H1 (cell line): ENCODE data around the gene EIF2B2. TPM values are rescaled to one million over a fixed set of nuclear protein-coding genes. Genes with fewer than 3 reads are reported as not detected.

ENCODE experiments used
- CTCF ChIA-PET: fragments of 300-600 bp; sonication (Branson Sonifier 250); formaldehyde crosslinking; loops from one replicate; lab custom pipeline; 2021; ENCODE audit not compliant: partially characterized antibody; lab: Charles Lee
- POLR2A ChIA-PET: fragments of 300-600 bp; sonication (Branson Sonifier 250); formaldehyde crosslinking; loops from one replicate; lab custom pipeline; 2021; ENCODE audit warnings: inconsistent platforms; ENCODE audit not compliant: partially characterized antibody; lab: Charles Lee
- DNase-seq, 2 experiments: peaks; one replicate each; pipeline versions ENCODE4 v3.0.0 to v3.0.0-alpha.2; 2010 to 2022; ENCODE audit warnings: low spot score in 2 of 2, low read depth in 1 of 2, mixed read lengths in 1 of 2
- FAIRE-seq: peaks from 2 replicates; lab custom pipeline; 2011; peaks lifted over from hg19 to GRCh38; lab: Jason Lieb, UNC
- H2AFZ ChIP-seq: 2 replicates; pipeline ENCODE4 v1.8.1; 2012; ENCODE audit warnings: low read length, inconsistent platforms
- H2AK5ac ChIP-seq: 2 replicates; pipeline ENCODE4 v1.6.1; 2013; ENCODE audit warnings: low read depth, low read length
- H2BK120ac ChIP-seq: replicated peaks from 2 replicates; pipeline ENCODE3; 2013; ENCODE audit warnings: low read depth, low read length, inconsistent platforms
- H2BK12ac ChIP-seq: 2 replicates; pipeline ENCODE4 v1.6.1; 2013; ENCODE audit warnings: low read depth, low read length
- H2BK15ac ChIP-seq: 2 replicates; pipeline ENCODE4 v1.6.1; 2013; ENCODE audit warnings: low read length
- H2BK20ac ChIP-seq: 2 replicates; pipeline ENCODE4 v1.6.1; 2013; ENCODE audit warnings: low read length
- H2BK5ac ChIP-seq: 2 replicates; pipeline ENCODE4 v1.6.1; 2013; ENCODE audit warnings: low read depth, low read length
- H3K14ac ChIP-seq: 2 replicates; pipeline ENCODE4 v1.6.1; 2013; ENCODE audit warnings: inconsistent platforms; ENCODE audit not compliant: insufficient read length
- H3K18ac ChIP-seq: 2 replicates; pipeline ENCODE4 v1.6.1; 2013; ENCODE audit warnings: low read length; ENCODE audit errors: extremely low read depth
- H3K23ac ChIP-seq: 2 replicates; pipeline ENCODE4 v1.6.1; 2013; ENCODE audit warnings: inconsistent platforms; ENCODE audit not compliant: insufficient read length
- H3K23me2 ChIP-seq: 2 replicates; pipeline ENCODE4 v1.6.1; 2013; ENCODE audit warnings: low read depth, low read length
- H3K27ac ChIP-seq: 2 replicates; pipeline ENCODE4 v1.6.1; 2011; ENCODE audit warnings: low read depth, low read length, inconsistent platforms
- H3K27me3 ChIP-seq, 4 experiments: replicated peaks in 1 of 4; 1 replicate in 1 of 4; 2 replicates in 3 of 4; pipeline versions ENCODE4 v1.6.1 to v1.8.1; 2011 to 2013; ENCODE audit warnings: low read length in 3 of 4, mild to moderate bottlenecking in 3 of 4, inconsistent platforms in 2 of 4, mixed read lengths in 2 of 4, moderate library complexity in 1 of 4; ENCODE audit not compliant: control insufficient read depth in 3 of 4, insufficient read depth in 3 of 4; ENCODE audit errors: extremely low read depth in 1 of 4
- H3K36me3 ChIP-seq, 4 experiments: 2 replicates each; pipeline versions ENCODE4 v1.6.1 to v1.8.1; 2011 to 2013; ENCODE audit warnings: mild to moderate bottlenecking in 4 of 4, low read length in 3 of 4, moderate library complexity in 2 of 4, control low read depth in 1 of 4, inconsistent platforms in 1 of 4; ENCODE audit not compliant: insufficient read depth in 4 of 4, control insufficient read depth in 2 of 4
- H3K4ac ChIP-seq: replicated peaks from 2 replicates; pipeline ENCODE3; 2013; ENCODE audit warnings: low read length, low read depth, mixed read lengths, inconsistent platforms; ENCODE audit not compliant: insufficient read length
- H3K4me1 ChIP-seq, 4 experiments: replicated peaks in 1 of 4; 1 replicate in 1 of 4; 2 replicates in 3 of 4; pipeline versions ENCODE4 v1.6.1 to v1.8.1; 2011 to 2013; ENCODE audit warnings: low read length in 3 of 4, inconsistent platforms in 2 of 4, mixed read lengths in 1 of 4; ENCODE audit not compliant: insufficient read depth in 4 of 4, control insufficient read depth in 3 of 4
- H3K4me2 ChIP-seq, 2 experiments: 2 replicates each; pipeline versions ENCODE4 v1.6.1 to v1.8.1; 2011 to 2013; ENCODE audit warnings: low read depth in 2 of 2, low read length in 2 of 2, control low read depth in 1 of 2, inconsistent platforms in 1 of 2, mild to moderate bottlenecking in 1 of 2; ENCODE audit not compliant: insufficient read depth in 1 of 2
- H3K4me3 ChIP-seq, 4 experiments: fragments of 200-600, 300-600 bp in 1 of 4; sonication (generic), shearing (Covaris generic), sonication (Bioruptor Twin) in 1 of 4; 2 replicates each; pipeline versions ENCODE4 v1.5.1 to v1.8.1; 2011 to 2016; ENCODE audit warnings: low read length in 4 of 4, low read depth in 3 of 4, control low read depth in 2 of 4, inconsistent platforms in 2 of 4, mild to moderate bottlenecking in 2 of 4, mixed read lengths in 1 of 4, moderate library complexity in 1 of 4; ENCODE audit not compliant: insufficient read depth in 2 of 4; ENCODE audit errors: extremely low read depth in 1 of 4
- H3K56ac ChIP-seq: replicated peaks from 2 replicates; pipeline ENCODE3; 2013; ENCODE audit warnings: low read depth, mild to moderate bottlenecking, mixed read lengths, low read length, inconsistent platforms; ENCODE audit not compliant: insufficient read length
- H3K79me1 ChIP-seq: 2 replicates; pipeline ENCODE4 v1.6.1; 2013; ENCODE audit warnings: low read depth, low read length, control low read depth
- H3K79me2 ChIP-seq, 2 experiments: 2 replicates each; pipeline versions ENCODE4 v1.6.1 to v1.8.1; 2012 to 2013; ENCODE audit warnings: low read length in 2 of 2, mild to moderate bottlenecking in 2 of 2, inconsistent platforms in 1 of 2; ENCODE audit not compliant: insufficient read depth in 2 of 2, control insufficient read depth in 1 of 2
- H3K9ac ChIP-seq, 4 experiments: replicated peaks in 1 of 4; 1 replicate in 1 of 4; 2 replicates in 3 of 4; pipeline versions ENCODE4 v1.6.1 to v1.8.1; 2011 to 2013; ENCODE audit warnings: low read depth in 3 of 4, low read length in 3 of 4, control low read depth in 2 of 4, mild to moderate bottlenecking in 2 of 4, moderate library complexity in 2 of 4, inconsistent platforms in 1 of 4; ENCODE audit errors: extremely low read depth in 1 of 4
- H3K9me3 ChIP-seq, 2 experiments: 2 replicates each; pipeline versions ENCODE4 v1.6.1 to v1.8.1; 2012 to 2013; ENCODE audit warnings: mild to moderate bottlenecking in 2 of 2, moderate library complexity in 2 of 2, control low read depth in 1 of 2, inconsistent platforms in 1 of 2, low read depth in 1 of 2, low read length in 1 of 2, mixed read lengths in 1 of 2; ENCODE audit not compliant: insufficient read depth in 2 of 2
- H4K20me1 ChIP-seq, 2 experiments: replicated peaks in 1 of 2; 2 replicates each; pipeline versions ENCODE3 to v1.8.1; 2011 to 2013; ENCODE audit warnings: inconsistent platforms in 2 of 2, low read length in 2 of 2, mild to moderate bottlenecking in 1 of 2; ENCODE audit not compliant: insufficient read depth in 2 of 2, control insufficient read depth in 1 of 2
- H4K5ac ChIP-seq: 2 replicates; pipeline ENCODE4 v1.6.1; 2013; ENCODE audit warnings: low read length, low read depth, mixed read lengths, inconsistent platforms; ENCODE audit not compliant: insufficient read length
- H4K8ac ChIP-seq: 2 replicates; pipeline ENCODE4 v1.8.0; 2013; ENCODE audit warnings: mild to moderate bottlenecking, moderate library complexity, low read length, inconsistent platforms; ENCODE audit not compliant: insufficient read depth; ENCODE audit errors: extremely low read depth
- H4K91ac ChIP-seq: replicated peaks from 2 replicates; pipeline ENCODE3; 2013; ENCODE audit warnings: low read length, mixed read lengths, inconsistent platforms; ENCODE audit not compliant: insufficient read length
- CBX5 ChIP-seq: fragments of 300-800, 300-1000 bp; sonication (generic); IDR thresholded peaks from 2 replicates; pipeline ENCODE4 v1.7.1; 2016; ENCODE audit warnings: antibody characterized with exemption, low read length, low read depth
- CTBP2 ChIP-seq: IDR thresholded peaks from 2 replicates; pipeline ENCODE4 v1.7.0; 2011; ENCODE audit warnings: borderline replicate concordance, mild to moderate bottlenecking, moderate library complexity, mixed read lengths, low read length; ENCODE audit not compliant: insufficient read depth, insufficient read length
- YY1 ChIP-seq: IDR thresholded peaks from 2 replicates; pipeline ENCODE4 v1.6.1; 2011; ENCODE audit warnings: low read depth, mild to moderate bottlenecking, low read length
- WGBS, 2 experiments: shearing (Covaris generic) in 1 of 2; methylation state at CpG; one replicate each; pipeline versions ENCODE4 v1.1.6 to v1.1.7; 2013 to 2015; ENCODE audit warnings: low lambda C conversion rate in 2 of 2, mixed read lengths in 2 of 2, inconsistent platforms in 1 of 2, low coverage in 1 of 2, missing lambda C conversion rate in 1 of 2; ENCODE audit not compliant: insufficient replicate concordance in 2 of 2, insufficient coverage in 1 of 2, insufficient read length in 1 of 2; ENCODE audit errors: extremely low coverage in 1 of 2, missing lambda C conversion rate in 1 of 2; 5-methylcytosine and 5-hydroxymethylcytosine counted together
- polyA plus RNA-seq, 7 experiments: library from polyadenylated mRNA; depleted of rRNA in 3 of 7; stranded (reverse) in 5 of 7; unstranded in 2 of 7; fragments of >200 nt in 5 of 7; fragments of 200-250 nt in 2 of 7; gene quantifications; 1 replicate in 5 of 7; 2 replicates in 1 of 7; 4 replicates in 1 of 7; pipeline versions ENCODE4 v1.2.1 to v1.2.3, GENCODE V29; 2011 to 2013; ENCODE audit warnings: missing spikeins in 2 of 7, mixed read lengths in 2 of 7
- total RNA-seq: library from RNA; stranded (reverse); fragmentation: NEBNext Ultra II Directional; extraction: Animal tissue kit (Norgen Biotek cat#: 25700); gene quantifications from 2 replicates; pipeline ENCODE4 v1.2.1, GENCODE V29; 2021

EIF2B2 gene
- total and polyA plus RNA-seq, 2 of the 8 experiments (the other 6 are each of a cell fraction or from before 2014, with no cell fraction given) = 42.6 to 79.9 TPM

DNA sequence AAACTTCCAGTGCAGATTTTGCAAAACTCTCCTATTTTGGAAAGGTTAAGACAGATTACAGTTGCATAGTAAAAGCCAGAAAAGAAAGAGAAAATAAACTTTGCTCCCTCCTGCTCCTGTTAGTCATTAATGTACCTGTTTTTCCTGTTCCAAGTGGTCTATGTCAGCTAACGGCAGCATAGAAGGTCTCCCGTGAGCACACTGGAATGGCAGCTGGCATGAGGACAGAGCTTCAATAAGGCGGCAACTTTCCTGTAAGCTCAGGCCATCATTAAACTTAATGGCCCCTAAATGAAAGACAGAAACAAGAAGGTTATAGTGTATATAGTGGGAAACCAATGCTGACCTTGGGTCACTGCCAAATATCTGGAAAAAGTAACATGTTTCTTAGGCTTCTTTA lies 16.0 kb downstream of the EIF2B2 start:
- FAIRE-seq (no peak), DNase-seq (no peak)
- H3K56ac ChIP-seq = no peak overlapping the region
- H3K4me2 ChIP-seq = no peak overlapping the region
- CTCF ChIA-PET = interaction anchor here (0.6 to 2.8 kb wide), 10 partner anchors 38 to 157 kb away, joined by 3 to 15 read pairs (median 5); no protein-coding TSS in a partner anchor
- peaks cover 0 to 44% (median 10%) of the 10 kb centered on the region in 4 experiments; a peak in 7 of 8 replicates for H3K36me3 ChIP-seq
- H4K91ac ChIP-seq = no peak overlapping the region
- no peak overlapping the region for H3K14ac ChIP-seq
- no peak overlapping the region for H2AFZ ChIP-seq
- no peaks in the 10 kb centered on the region for H3K79me1 ChIP-seq
- H2AK5ac ChIP-seq = no peak overlapping the region
- H2BK20ac ChIP-seq = no peak overlapping the region
- POLR2A ChIA-PET = interaction anchor here (1.3 to 2.9 kb wide), 2 partner anchors 9 to 59 kb away, joined by 3 to 19 read pairs; no protein-coding TSS in a partner anchor
- H3K27ac ChIP-seq = no peak overlapping the region
- H3K4me1 ChIP-seq = no peaks in the 10 kb centered on the region
- H3K4ac ChIP-seq = no peak overlapping the region
- H2BK12ac ChIP-seq = no peak overlapping the region
- H3K4me3 ChIP-seq = no peak overlapping the region
- H4K8ac ChIP-seq = no peak overlapping the region
- H3K79me2 ChIP-seq = no peaks in the 10 kb centered on the region
- peaks cover 0 to 1% of the 10 kb centered on the region in 2 experiments for H4K20me1 ChIP-seq
- H3K27me3 ChIP-seq = no peaks in the 10 kb centered on the region
- no peaks in the 10 kb centered on the region for H3K23me2 ChIP-seq
- no peaks in the 10 kb centered on the region for H3K9me3 ChIP-seq
- no peak overlapping the region for H2BK120ac ChIP-seq
- no peak overlapping the region for H2BK5ac ChIP-seq
- H4K5ac ChIP-seq = no peak overlapping the region
- no peak overlapping the region for H2BK15ac ChIP-seq
- no peak overlapping the region for H3K18ac ChIP-seq
- H3K23ac ChIP-seq = no peak overlapping the region
- no peak overlapping the region for H3K9ac ChIP-seq
- WGBS, 2 experiments = 96% methylated on average over 3 of the region's 3 CpGs; no CpG with 5 or more reads in 1 of the 2 experiments
- TF ChIP-seq CTBP2 (no peak), YY1 (no peak), CBX5 (no peak)
